H1 (cell line): Measurements from ENCODE around the gene TBC1D16. TPM values are rescaled to one million over a fixed set of nuclear protein-coding genes. Genes with fewer than 3 reads are reported as not detected.

Experiments
- CTCF ChIA-PET: fragments of 300-600 bp; sonication (Branson Sonifier 250); formaldehyde crosslinking; loops from one replicate; lab custom pipeline; 2021; ENCODE audit not compliant: partially characterized antibody; lab: Charles Lee
- POLR2A ChIA-PET: fragments of 300-600 bp; sonication (Branson Sonifier 250); formaldehyde crosslinking; loops from one replicate; lab custom pipeline; 2021; ENCODE audit warnings: inconsistent platforms; ENCODE audit not compliant: partially characterized antibody; lab: Charles Lee
- DNase-seq, 2 experiments: peaks; one replicate each; pipeline versions ENCODE4 v3.0.0 to v3.0.0-alpha.2; 2010 to 2022; ENCODE audit warnings: low spot score in 2 of 2, low read depth in 1 of 2, mixed read lengths in 1 of 2
- FAIRE-seq: peaks from 2 replicates; lab custom pipeline; 2011; peaks lifted over from hg19 to GRCh38; lab: Jason Lieb, UNC
- H2AFZ ChIP-seq: 2 replicates; pipeline ENCODE4 v1.8.1; 2012; ENCODE audit warnings: low read length, inconsistent platforms
- H2AK5ac ChIP-seq: 2 replicates; pipeline ENCODE4 v1.6.1; 2013; ENCODE audit warnings: low read depth, low read length
- H2BK120ac ChIP-seq: replicated peaks from 2 replicates; pipeline ENCODE3; 2013; ENCODE audit warnings: low read depth, low read length, inconsistent platforms
- H2BK12ac ChIP-seq: 2 replicates; pipeline ENCODE4 v1.6.1; 2013; ENCODE audit warnings: low read depth, low read length
- H2BK15ac ChIP-seq: 2 replicates; pipeline ENCODE4 v1.6.1; 2013; ENCODE audit warnings: low read length
- H2BK20ac ChIP-seq: 2 replicates; pipeline ENCODE4 v1.6.1; 2013; ENCODE audit warnings: low read length
- H2BK5ac ChIP-seq: 2 replicates; pipeline ENCODE4 v1.6.1; 2013; ENCODE audit warnings: low read depth, low read length
- H3K14ac ChIP-seq: 2 replicates; pipeline ENCODE4 v1.6.1; 2013; ENCODE audit warnings: inconsistent platforms; ENCODE audit not compliant: insufficient read length
- H3K18ac ChIP-seq: 2 replicates; pipeline ENCODE4 v1.6.1; 2013; ENCODE audit warnings: low read length; ENCODE audit errors: extremely low read depth
- H3K23ac ChIP-seq: 2 replicates; pipeline ENCODE4 v1.6.1; 2013; ENCODE audit warnings: inconsistent platforms; ENCODE audit not compliant: insufficient read length
- H3K23me2 ChIP-seq: 2 replicates; pipeline ENCODE4 v1.6.1; 2013; ENCODE audit warnings: low read depth, low read length
- H3K27ac ChIP-seq: 2 replicates; pipeline ENCODE4 v1.6.1; 2011; ENCODE audit warnings: low read depth, low read length, inconsistent platforms
- H3K27me3 ChIP-seq, 4 experiments: replicated peaks in 1 of 4; 1 replicate in 1 of 4; 2 replicates in 3 of 4; pipeline versions ENCODE4 v1.6.1 to v1.8.1; 2011 to 2013; ENCODE audit warnings: low read length in 3 of 4, mild to moderate bottlenecking in 3 of 4, inconsistent platforms in 2 of 4, mixed read lengths in 2 of 4, moderate library complexity in 1 of 4; ENCODE audit not compliant: control insufficient read depth in 3 of 4, insufficient read depth in 3 of 4; ENCODE audit errors: extremely low read depth in 1 of 4
- H3K36me3 ChIP-seq, 4 experiments: 2 replicates each; pipeline versions ENCODE4 v1.6.1 to v1.8.1; 2011 to 2013; ENCODE audit warnings: mild to moderate bottlenecking in 4 of 4, low read length in 3 of 4, moderate library complexity in 2 of 4, control low read depth in 1 of 4, inconsistent platforms in 1 of 4; ENCODE audit not compliant: insufficient read depth in 4 of 4, control insufficient read depth in 2 of 4
- H3K4ac ChIP-seq: replicated peaks from 2 replicates; pipeline ENCODE3; 2013; ENCODE audit warnings: low read length, low read depth, mixed read lengths, inconsistent platforms; ENCODE audit not compliant: insufficient read length
- H3K4me1 ChIP-seq, 4 experiments: replicated peaks in 1 of 4; 1 replicate in 1 of 4; 2 replicates in 3 of 4; pipeline versions ENCODE4 v1.6.1 to v1.8.1; 2011 to 2013; ENCODE audit warnings: low read length in 3 of 4, inconsistent platforms in 2 of 4, mixed read lengths in 1 of 4; ENCODE audit not compliant: insufficient read depth in 4 of 4, control insufficient read depth in 3 of 4
- H3K4me2 ChIP-seq, 2 experiments: 2 replicates each; pipeline versions ENCODE4 v1.6.1 to v1.8.1; 2011 to 2013; ENCODE audit warnings: low read depth in 2 of 2, low read length in 2 of 2, control low read depth in 1 of 2, inconsistent platforms in 1 of 2, mild to moderate bottlenecking in 1 of 2; ENCODE audit not compliant: insufficient read depth in 1 of 2
- H3K4me3 ChIP-seq, 4 experiments: fragments of 200-600, 300-600 bp in 1 of 4; sonication (generic), shearing (Covaris generic), sonication (Bioruptor Twin) in 1 of 4; 2 replicates each; pipeline versions ENCODE4 v1.5.1 to v1.8.1; 2011 to 2016; ENCODE audit warnings: low read length in 4 of 4, low read depth in 3 of 4, control low read depth in 2 of 4, inconsistent platforms in 2 of 4, mild to moderate bottlenecking in 2 of 4, mixed read lengths in 1 of 4, moderate library complexity in 1 of 4; ENCODE audit not compliant: insufficient read depth in 2 of 4; ENCODE audit errors: extremely low read depth in 1 of 4
- H3K56ac ChIP-seq: replicated peaks from 2 replicates; pipeline ENCODE3; 2013; ENCODE audit warnings: low read depth, mild to moderate bottlenecking, mixed read lengths, low read length, inconsistent platforms; ENCODE audit not compliant: insufficient read length
- H3K79me1 ChIP-seq: 2 replicates; pipeline ENCODE4 v1.6.1; 2013; ENCODE audit warnings: low read depth, low read length, control low read depth
- H3K79me2 ChIP-seq, 2 experiments: 2 replicates each; pipeline versions ENCODE4 v1.6.1 to v1.8.1; 2012 to 2013; ENCODE audit warnings: low read length in 2 of 2, mild to moderate bottlenecking in 2 of 2, inconsistent platforms in 1 of 2; ENCODE audit not compliant: insufficient read depth in 2 of 2, control insufficient read depth in 1 of 2
- H3K9ac ChIP-seq, 4 experiments: replicated peaks in 1 of 4; 1 replicate in 1 of 4; 2 replicates in 3 of 4; pipeline versions ENCODE4 v1.6.1 to v1.8.1; 2011 to 2013; ENCODE audit warnings: low read depth in 3 of 4, low read length in 3 of 4, control low read depth in 2 of 4, mild to moderate bottlenecking in 2 of 4, moderate library complexity in 2 of 4, inconsistent platforms in 1 of 4; ENCODE audit errors: extremely low read depth in 1 of 4
- H3K9me3 ChIP-seq, 2 experiments: 2 replicates each; pipeline versions ENCODE4 v1.6.1 to v1.8.1; 2012 to 2013; ENCODE audit warnings: mild to moderate bottlenecking in 2 of 2, moderate library complexity in 2 of 2, control low read depth in 1 of 2, inconsistent platforms in 1 of 2, low read depth in 1 of 2, low read length in 1 of 2, mixed read lengths in 1 of 2; ENCODE audit not compliant: insufficient read depth in 2 of 2
- H4K20me1 ChIP-seq, 2 experiments: replicated peaks in 1 of 2; 2 replicates each; pipeline versions ENCODE3 to v1.8.1; 2011 to 2013; ENCODE audit warnings: inconsistent platforms in 2 of 2, low read length in 2 of 2, mild to moderate bottlenecking in 1 of 2; ENCODE audit not compliant: insufficient read depth in 2 of 2, control insufficient read depth in 1 of 2
- H4K5ac ChIP-seq: 2 replicates; pipeline ENCODE4 v1.6.1; 2013; ENCODE audit warnings: low read length, low read depth, mixed read lengths, inconsistent platforms; ENCODE audit not compliant: insufficient read length
- H4K8ac ChIP-seq: 2 replicates; pipeline ENCODE4 v1.8.0; 2013; ENCODE audit warnings: mild to moderate bottlenecking, moderate library complexity, low read length, inconsistent platforms; ENCODE audit not compliant: insufficient read depth; ENCODE audit errors: extremely low read depth
- H4K91ac ChIP-seq: replicated peaks from 2 replicates; pipeline ENCODE3; 2013; ENCODE audit warnings: low read length, mixed read lengths, inconsistent platforms; ENCODE audit not compliant: insufficient read length
- CEBPB ChIP-seq: IDR thresholded peaks from 2 replicates; pipeline ENCODE4 v1.6.1; 2012; ENCODE audit warnings: low read depth, low read length
- CREB1 ChIP-seq: IDR thresholded peaks from 2 replicates; pipeline ENCODE4 v1.6.1; 2012; ENCODE audit warnings: inconsistent platforms
- FOSL1 ChIP-seq: IDR thresholded peaks from 2 replicates; pipeline ENCODE4 v1.6.1; 2011; ENCODE audit warnings: mild to moderate bottlenecking, low read depth, low read length, moderate library complexity; ENCODE audit not compliant: insufficient read depth
- JUND ChIP-seq: IDR thresholded peaks from 2 replicates; pipeline ENCODE4 v1.6.1; 2011; ENCODE audit warnings: mild to moderate bottlenecking, improper control_type of control experiment, low read length
- KDM1A ChIP-seq: fragments of 200-600, 300-600 bp; sonication (generic); IDR thresholded peaks from 2 replicates; pipeline ENCODE4 v1.7.1; 2016; ENCODE audit warnings: mild to moderate bottlenecking, low read length, borderline replicate concordance
- SP2 ChIP-seq: IDR thresholded peaks from 2 replicates; pipeline ENCODE4 v1.6.1; 2012; ENCODE audit warnings: mild to moderate bottlenecking, low read length, inconsistent platforms
- TAF1 ChIP-seq: IDR thresholded peaks from 2 replicates; pipeline ENCODE4 v1.6.1; 2011; ENCODE audit warnings: mild to moderate bottlenecking, low read depth, low read length
- TBP ChIP-seq: IDR thresholded peaks from 2 replicates; pipeline ENCODE4 v1.6.1; 2011; ENCODE audit warnings: low read depth, low read length, improper control_type of control experiment
- WGBS, 2 experiments: shearing (Covaris generic) in 1 of 2; methylation state at CpG; one replicate each; pipeline versions ENCODE4 v1.1.6 to v1.1.7; 2013 to 2015; ENCODE audit warnings: low lambda C conversion rate in 2 of 2, mixed read lengths in 2 of 2, inconsistent platforms in 1 of 2, low coverage in 1 of 2, missing lambda C conversion rate in 1 of 2; ENCODE audit not compliant: insufficient replicate concordance in 2 of 2, insufficient coverage in 1 of 2, insufficient read length in 1 of 2; ENCODE audit errors: extremely low coverage in 1 of 2, missing lambda C conversion rate in 1 of 2; 5-methylcytosine and 5-hydroxymethylcytosine counted together
- polyA plus RNA-seq, 7 experiments: library from polyadenylated mRNA; depleted of rRNA in 3 of 7; stranded (reverse) in 5 of 7; unstranded in 2 of 7; fragments of >200 nt in 5 of 7; fragments of 200-250 nt in 2 of 7; gene quantifications; 1 replicate in 5 of 7; 2 replicates in 1 of 7; 4 replicates in 1 of 7; pipeline versions ENCODE4 v1.2.1 to v1.2.3, GENCODE V29; 2011 to 2013; ENCODE audit warnings: missing spikeins in 2 of 7, mixed read lengths in 2 of 7
- total RNA-seq: library from RNA; stranded (reverse); fragmentation: NEBNext Ultra II Directional; extraction: Animal tissue kit (Norgen Biotek cat#: 25700); gene quantifications from 2 replicates; pipeline ENCODE4 v1.2.1, GENCODE V29; 2021

TBC1D16 gene
- total and polyA plus RNA-seq, 2 of the 8 experiments (the other 6 are each of a cell fraction or from before 2014, with no cell fraction given) = 21.1 to 109 TPM

GRCh38 chr17:79904865-79905264, 130.8 kb downstream of the TBC1D16 start:
- Histone ChIP-seq H3K36me3 (no peaks in the 10 kb centered on the region), H2AK5ac (no peak overlapping the region), H3K9me3 (no peaks in the 10 kb centered on the region), H2BK15ac (no peak overlapping the region), H2BK5ac (no peak overlapping the region), H4K5ac (no peak overlapping the region), H3K79me1 (no peaks in the 10 kb centered on the region), H2BK120ac (no peak overlapping the region), H2AFZ (no peak overlapping the region), H3K4me3 (no peak overlapping the region), H3K4me2 (no peak overlapping the region), H3K4ac (no peak overlapping the region), H3K18ac (no peak overlapping the region), H2BK12ac (no peak overlapping the region), H4K91ac (no peak overlapping the region), H3K79me2 (no peaks in the 10 kb centered on the region), H4K8ac (no peak overlapping the region), H3K23me2 (no peaks in the 10 kb centered on the region), H4K20me1 (no peaks in the 10 kb centered on the region), H3K9ac (no peak overlapping the region), H3K14ac (no peak overlapping the region), H2BK20ac (no peak overlapping the region), H3K27ac (no peak overlapping the region), H3K23ac (no peak overlapping the region), H3K4me1 (peaks cover 0 to 8% (median 0%) of the 10 kb centered on the region in 4 experiments; a peak in 2 of 7 replicates), H3K27me3 (no peaks in the 10 kb centered on the region; a peak in 2 of 7 replicates), H3K56ac (no peak overlapping the region)
- TF ChIP-seq FOSL1 = no peak
- no peak for TF ChIP-seq TBP
- TF ChIP-seq CREB1 = no peak
- TF ChIP-seq CEBPB = no peak
- TF ChIP-seq TAF1 = no peak
- no peak for TF ChIP-seq JUND
- no peak for TF ChIP-seq KDM1A
- TF ChIP-seq SP2 = no peak
- ChIA-PET POLR2A (no interaction called here), CTCF (interaction anchor here (0.7 to 2.9 kb wide), 3 partner anchors 10 to 33 kb away, joined by 3 to 17 read pairs (median 6); no protein-coding TSS in a partner anchor)
- no peak for DNase-seq
- 95% methylated on average over 9 of the region's 9 CpGs; no CpG with 5 or more reads in 1 of the 2 experiments for WGBS, 2 experiments
- FAIRE-seq = no peak
